Measurements from ENCODE around the gene TULP1. TPM values are rescaled to one million over a fixed set of nuclear protein-coding genes. Genes with fewer than 3 reads are reported as not detected.
"Not testable (repeated sequence)": the region's sequence is repeated elsewhere in the genome, so short reads cannot be mapped to it uniquely, and the experiment has no call there.

The TULP1 gene
- polyA plus RNA-seq, 4 donors: 0.72 TPM; not detected in 3

DNA sequence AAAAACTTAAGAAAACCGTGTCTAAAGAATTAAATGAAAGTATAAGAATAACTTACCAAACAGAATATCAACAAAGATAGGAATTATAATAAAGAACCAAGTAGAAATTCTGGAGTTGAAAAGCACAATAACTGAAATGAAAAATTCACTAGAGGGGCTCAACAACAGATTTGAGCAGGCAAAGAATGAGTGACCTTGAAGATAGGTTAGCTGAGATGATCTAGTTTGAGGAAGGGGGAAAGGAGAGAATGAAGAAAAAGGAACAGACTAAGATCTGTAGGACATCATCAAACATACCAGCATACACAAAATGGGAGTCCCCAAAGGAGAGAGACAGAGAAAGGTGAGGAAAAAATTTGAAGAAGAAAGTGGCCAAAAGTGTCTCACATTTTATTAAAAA lies 37.7 kb upstream of the TULP1 start:
- DNase-seq (no peak), FAIRE-seq (no peak)
- Histone ChIP-seq H3K4me1 (ENCODE audit: control insufficient read depth in 3 of 3, insufficient read depth in 2 of 3, low read depth in 1 of 3, low read length in 2 of 3) (no peaks in the 10 kb centered on the region), H3K9me3 (ENCODE audit: control insufficient read depth in 2 of 2, insufficient read depth in 1 of 2, low read depth in 1 of 2, low read length in 1 of 2) (peaks cover 0 to 12% of the 10 kb centered on the region in 2 donors), H3K27ac (ENCODE audit: low read depth in 1 of 3, low read length in 2 of 3) (no peak overlapping the region), H3K27me3 (ENCODE audit: control insufficient read depth in 3 of 3, insufficient read depth in 3 of 3, low read length in 3 of 3) (peaks cover 0 to 2% (median 1%) of the 10 kb centered on the region in 3 donors), H3K4me3 (ENCODE audit: low read depth in 1 of 3, low read length in 3 of 3) (no peak overlapping the region), H3K36me3 (ENCODE audit: control insufficient read depth in 3 of 3, insufficient read depth in 2 of 3, low read depth in 1 of 3, low read length in 3 of 3) (no peaks in the 10 kb centered on the region)
- 46 to 60% (median 51%) methylated on average over 1 of the region's 1 CpG for WGBS, 3 donors

DNA sequence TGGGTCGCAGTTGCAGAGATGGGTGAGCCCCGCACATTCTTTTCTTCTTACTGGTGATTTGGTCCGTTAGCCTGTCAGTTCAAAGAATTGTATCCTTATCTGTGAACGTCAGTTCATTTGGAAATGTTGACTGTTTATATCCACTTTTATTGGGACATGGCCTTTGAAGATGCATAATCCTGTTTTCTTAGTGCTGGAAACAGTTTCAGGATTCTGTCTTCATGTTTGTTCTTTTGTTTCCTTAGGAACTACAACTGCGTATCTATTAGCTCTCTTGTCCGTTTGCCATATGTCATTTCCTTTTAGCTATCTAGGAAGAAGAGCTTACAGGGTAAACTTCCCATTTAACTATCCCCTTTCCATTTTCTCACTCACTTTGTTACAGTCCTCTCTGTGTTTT lies 35.0 kb upstream of the TULP1 start:
- no peak for DNase-seq
- FAIRE-seq: no peak
- Histone ChIP-seq H3K9me3 (ENCODE audit: control insufficient read depth in 2 of 2, insufficient read depth in 1 of 2, low read depth in 1 of 2, low read length in 1 of 2) (peaks cover 0 to 12% of the 10 kb centered on the region in 2 donors), H3K27ac (ENCODE audit: low read depth in 1 of 3, low read length in 2 of 3) (no peak overlapping the region), H3K36me3 (ENCODE audit: control insufficient read depth in 3 of 3, insufficient read depth in 2 of 3, low read depth in 1 of 3, low read length in 3 of 3) (no peaks in the 10 kb centered on the region), H3K27me3 (ENCODE audit: control insufficient read depth in 3 of 3, insufficient read depth in 3 of 3, low read length in 3 of 3) (peaks cover 0 to 4% (median 1%) of the 10 kb centered on the region in 3 donors), H3K4me3 (ENCODE audit: low read depth in 1 of 3, low read length in 3 of 3) (no peak overlapping the region), H3K4me1 (ENCODE audit: control insufficient read depth in 3 of 3, insufficient read depth in 2 of 3, low read depth in 1 of 3, low read length in 2 of 3) (no peaks in the 10 kb centered on the region)
- WGBS, 3 donors: 43 to 58% (median 45%) methylated on average over 6 of the region's 6 CpGs

- no peak overlapping the region for H3K27ac ChIP-seq (ENCODE audit: low read depth in 1 of 3, low read length in 2 of 3)
- DNase-seq (no peak), FAIRE-seq (no peak)
- H3K36me3 ChIP-seq (ENCODE audit: control insufficient read depth in 3 of 3, insufficient read depth in 2 of 3, low read depth in 1 of 3, low read length in 3 of 3): no peaks in the 10 kb centered on the region
- no peaks in the 10 kb centered on the region for H3K4me1 ChIP-seq (ENCODE audit: control insufficient read depth in 3 of 3, insufficient read depth in 2 of 3, low read depth in 1 of 3, low read length in 2 of 3)
- peaks cover 0 to 4% (median 1%) of the 10 kb centered on the region in 3 donors for H3K27me3 ChIP-seq (ENCODE audit: control insufficient read depth in 3 of 3, insufficient read depth in 3 of 3, low read length in 3 of 3)
- 38 to 66% (median 49%) methylated on average over 13 of the region's 13 CpGs for WGBS, 3 donors
- no peak overlapping the region for H3K4me3 ChIP-seq (ENCODE audit: low read depth in 1 of 3, low read length in 3 of 3)
- H3K9me3 ChIP-seq (ENCODE audit: control insufficient read depth in 2 of 2, insufficient read depth in 1 of 2, low read depth in 1 of 2, low read length in 1 of 2): peaks cover 0 to 6% of the 10 kb centered on the region in 2 donors
These were observed 32.2 kb upstream of the TULP1 start for GRCh38 chr6:35544769-35545361.

DNA sequence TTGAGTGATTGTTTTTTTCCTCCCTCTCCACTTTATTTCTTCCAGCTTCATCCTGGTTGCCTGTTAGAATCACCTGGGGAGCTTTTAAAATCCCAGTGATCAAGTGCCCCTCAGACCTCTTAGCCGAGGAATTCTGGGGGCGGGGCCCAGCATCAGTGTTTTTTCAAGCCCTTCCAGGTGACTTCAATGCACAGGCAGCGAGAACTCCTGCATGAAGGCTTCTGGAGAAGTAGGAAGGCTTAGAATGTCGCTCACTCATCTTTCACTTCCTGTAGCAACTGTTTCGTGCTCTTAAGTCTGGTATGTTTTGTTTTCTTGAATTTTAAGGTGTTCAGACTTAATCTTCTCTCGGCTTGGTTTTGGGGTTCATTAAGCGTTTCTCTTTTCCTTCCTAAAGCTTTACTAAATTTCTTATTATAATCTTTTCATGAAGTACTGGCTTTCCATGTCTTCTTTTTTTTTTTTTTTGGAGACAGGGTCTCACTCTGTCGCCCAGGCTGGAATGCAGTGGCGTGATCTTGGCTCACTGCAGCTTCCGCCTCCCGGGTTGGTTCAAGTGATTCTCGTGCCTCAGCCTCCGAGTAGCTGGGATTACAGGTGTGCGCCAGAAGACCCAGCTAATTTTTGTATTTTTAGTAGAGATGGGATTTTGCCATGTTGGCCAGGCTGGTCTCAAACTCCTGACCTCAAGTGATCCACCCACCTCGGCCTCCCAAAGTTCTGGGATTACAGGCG lies 30.9 kb upstream of the TULP1 start:
- Histone ChIP-seq H3K27ac (ENCODE audit: low read depth in 1 of 3, low read length in 2 of 3) (no peak overlapping the region), H3K4me1 (ENCODE audit: control insufficient read depth in 3 of 3, insufficient read depth in 2 of 3, low read depth in 1 of 3, low read length in 2 of 3) (no peaks in the 10 kb centered on the region), H3K27me3 (ENCODE audit: control insufficient read depth in 3 of 3, insufficient read depth in 3 of 3, low read length in 3 of 3) (peaks cover 0 to 4% (median 1%) of the 10 kb centered on the region in 3 donors), H3K4me3 (ENCODE audit: low read depth in 1 of 3, low read length in 3 of 3) (no peak overlapping the region), H3K9me3 (ENCODE audit: control insufficient read depth in 2 of 2, insufficient read depth in 1 of 2, low read depth in 1 of 2, low read length in 1 of 2) (peaks cover 0 to 2% of the 10 kb centered on the region in 2 donors), H3K36me3 (ENCODE audit: control insufficient read depth in 3 of 3, insufficient read depth in 2 of 3, low read depth in 1 of 3, low read length in 3 of 3) (no peaks in the 10 kb centered on the region)
- FAIRE-seq (no peak), DNase-seq (no peak)
- WGBS, 3 donors: 81 to 86% (median 83%) methylated on average over 16 of the region's 16 CpGs

- Histone ChIP-seq H3K27me3 (ENCODE audit: control insufficient read depth in 3 of 3, insufficient read depth in 3 of 3, low read length in 3 of 3) (peaks cover 0 to 2% (median 1%) of the 10 kb centered on the region in 3 donors), H3K4me1 (ENCODE audit: control insufficient read depth in 3 of 3, insufficient read depth in 2 of 3, low read depth in 1 of 3, low read length in 2 of 3) (no peaks in the 10 kb centered on the region), H3K36me3 (ENCODE audit: control insufficient read depth in 3 of 3, insufficient read depth in 2 of 3, low read depth in 1 of 3, low read length in 3 of 3) (no peaks in the 10 kb centered on the region), H3K9me3 (ENCODE audit: control insufficient read depth in 2 of 2, insufficient read depth in 1 of 2, low read depth in 1 of 2, low read length in 1 of 2) (peaks cover 0 to 2% of the 10 kb centered on the region in 2 donors), H3K4me3 (ENCODE audit: low read depth in 1 of 3, low read length in 3 of 3) (no peak overlapping the region), H3K27ac (ENCODE audit: low read depth in 1 of 3, low read length in 2 of 3) (no peak overlapping the region)
- no peak for DNase-seq
- no peak for FAIRE-seq
- WGBS, 3 donors: 87 to 94% (median 91%) methylated on average over 2 of the region's 2 CpGs
These were observed 29.1 kb upstream of the TULP1 start for GRCh38 chr6:35541836-35542235.

- Histone ChIP-seq H3K9me3 (ENCODE audit: control insufficient read depth in 2 of 2, insufficient read depth in 1 of 2, low read depth in 1 of 2, low read length in 1 of 2) (peaks cover 0 to 2% of the 10 kb centered on the region in 2 donors), H3K27ac (ENCODE audit: low read depth in 1 of 3, low read length in 2 of 3) (no peak overlapping the region), H3K4me3 (ENCODE audit: low read depth in 1 of 3, low read length in 3 of 3) (no peak overlapping the region), H3K4me1 (ENCODE audit: control insufficient read depth in 3 of 3, insufficient read depth in 2 of 3, low read depth in 1 of 3, low read length in 2 of 3) (no peaks in the 10 kb centered on the region), H3K36me3 (ENCODE audit: control insufficient read depth in 3 of 3, insufficient read depth in 2 of 3, low read depth in 1 of 3, low read length in 3 of 3) (no peaks in the 10 kb centered on the region), H3K27me3 (ENCODE audit: control insufficient read depth in 3 of 3, insufficient read depth in 3 of 3, low read length in 3 of 3) (no peaks in the 10 kb centered on the region)
- FAIRE-seq (no peak), DNase-seq (no peak)
- 75 to 76% (median 75%) methylated on average over 3 of the region's 3 CpGs for WGBS, 3 donors
These were observed 26.5 kb upstream of the TULP1 start for GRCh38 chr6:35539223-35539622.

DNA sequence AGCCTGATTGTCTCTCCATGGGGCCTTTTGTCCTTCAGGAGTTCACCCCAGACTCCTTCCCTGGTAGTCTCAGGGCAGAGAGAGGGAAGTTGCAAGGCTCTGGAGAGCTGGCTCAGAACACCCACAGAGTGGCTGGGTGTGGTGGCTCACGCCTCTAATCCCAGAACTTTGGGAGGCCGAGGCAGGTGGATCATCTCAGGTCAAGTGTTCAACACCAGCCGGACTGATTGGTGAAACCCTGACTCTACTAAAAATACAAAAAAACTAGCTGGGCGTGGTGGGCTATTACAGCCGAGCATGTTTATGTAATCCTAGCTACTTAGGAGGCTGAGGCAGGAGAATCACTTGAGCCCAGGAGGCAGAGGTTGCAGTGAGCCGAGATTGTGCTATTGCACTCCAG lies 23.2 kb upstream of the TULP1 start:
- not testable (repeated sequence) for H3K4me1 ChIP-seq (ENCODE audit: control insufficient read depth in 3 of 3, insufficient read depth in 2 of 3, low read depth in 1 of 3, low read length in 2 of 3); FAIRE-seq; H3K27ac ChIP-seq (ENCODE audit: low read depth in 1 of 3, low read length in 2 of 3); DNase-seq; H3K27me3 ChIP-seq (ENCODE audit: control insufficient read depth in 3 of 3, insufficient read depth in 3 of 3, low read length in 3 of 3); H3K9me3 ChIP-seq (ENCODE audit: control insufficient read depth in 2 of 2, insufficient read depth in 1 of 2, low read depth in 1 of 2, low read length in 1 of 2); H3K36me3 ChIP-seq (ENCODE audit: control insufficient read depth in 3 of 3, insufficient read depth in 2 of 3, low read depth in 1 of 3, low read length in 3 of 3); H3K4me3 ChIP-seq (ENCODE audit: low read depth in 1 of 3, low read length in 3 of 3)
- 66 to 79% (median 75%) methylated on average over 6 of the region's 6 CpGs for WGBS, 3 donors

DNA sequence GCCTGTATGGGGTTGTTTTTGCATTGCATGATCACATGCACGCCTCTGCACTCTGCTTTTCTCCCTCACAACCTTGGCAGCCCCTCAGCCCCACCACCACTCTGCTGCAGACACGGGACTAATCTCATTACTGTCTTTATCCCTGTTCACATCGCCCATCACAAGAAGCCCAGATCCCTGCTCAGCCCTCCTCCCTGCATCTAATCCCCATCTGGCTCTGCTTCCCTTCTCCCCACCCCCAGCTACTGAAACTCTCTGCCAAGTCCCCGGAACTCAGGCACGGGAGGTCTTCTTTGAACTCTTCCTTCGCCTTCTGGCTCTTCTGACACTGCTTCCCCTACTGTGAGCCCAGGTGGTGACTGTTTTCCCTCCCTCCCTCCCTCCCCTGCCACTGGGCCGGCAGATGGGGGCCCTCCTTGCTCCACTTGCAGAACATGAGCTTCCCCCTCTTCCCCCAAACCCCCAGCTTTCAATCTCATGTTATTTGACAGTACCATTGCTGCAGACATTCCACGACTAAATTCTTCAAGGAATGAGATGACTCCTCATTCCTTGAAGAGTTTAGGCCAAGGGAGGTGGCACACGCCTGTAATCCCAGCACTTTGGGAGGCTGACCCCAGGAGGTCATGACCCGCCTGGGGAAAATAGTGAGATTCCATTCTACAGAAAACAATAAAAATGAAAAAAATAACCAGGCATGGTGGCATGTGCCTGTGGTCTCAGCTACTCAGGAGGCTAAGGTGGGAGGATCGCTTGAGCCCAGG lies 21.9 kb upstream of the TULP1 start:
- Histone ChIP-seq H3K27me3 (ENCODE audit: control insufficient read depth in 3 of 3, insufficient read depth in 3 of 3, low read length in 3 of 3) (no peaks in the 10 kb centered on the region), H3K36me3 (ENCODE audit: control insufficient read depth in 3 of 3, insufficient read depth in 2 of 3, low read depth in 1 of 3, low read length in 3 of 3) (no peaks in the 10 kb centered on the region), H3K9me3 (ENCODE audit: control insufficient read depth in 2 of 2, insufficient read depth in 1 of 2, low read depth in 1 of 2, low read length in 1 of 2) (no peaks in the 10 kb centered on the region), H3K27ac (ENCODE audit: low read depth in 1 of 3, low read length in 2 of 3) (no peak overlapping the region), H3K4me3 (ENCODE audit: low read depth in 1 of 3, low read length in 3 of 3) (no peak overlapping the region), H3K4me1 (ENCODE audit: control insufficient read depth in 3 of 3, insufficient read depth in 2 of 3, low read depth in 1 of 3, low read length in 2 of 3) (no peaks in the 10 kb centered on the region)
- WGBS, 3 donors: 39 to 48% (median 45%) methylated on average over 11 of the region's 11 CpGs
- DNase-seq: no peak
- FAIRE-seq: no peak
